ENCODE results near the gene TBC1D14.

The TBC1D14 gene

GRCh38 chr4:6909113-6909969 lies at the start of gene TBC1D14:
TSS of gene TBC1D14 (plus strand) at chr4:6909826. CDS start at chr4:6923390, 13,564 bp downstream.
- TF ChIP-seq CTCF (IDR thresholded peaks at IDR 0.05; ENCODE audit: unreplicated experiment in 3 of 3) = peak in 1 of 3 experiments; percentile 38
- H3K4me3 Mint-ChIP-seq = peak within 1 kb of the TSS; percentile 94 to 98 (median 97)

GRCh38 chr4:6868386-6868785 lies 41.2 kb upstream of the TBC1D14 start:
- Mint-ChIP-seq H3K4me1 (no peaks in the 10 kb centered on the region), H3K27me3 (ENCODE audit: low read depth) (no peaks in the 10 kb centered on the region), H3K27ac (no peak overlapping the region), H3K36me3 (ENCODE audit: low read depth) (peaks cover 62% of the 10 kb centered on the region), H3K9me3 (no peaks in the 10 kb centered on the region), H3K4me3 (no peak overlapping the region)
- no peak for TF ChIP-seq CTCF (IDR thresholded peaks at IDR 0.05; ENCODE audit: unreplicated experiment in 3 of 3)

More at GRCh38 chr4:6909113-6909969, at the start of gene TBC1D14:
- H3K36me3 Mint-ChIP-seq (ENCODE audit: low read depth) = no peaks in the 10 kb centered on the region
- no peaks in the 10 kb centered on the region for H3K9me3 Mint-ChIP-seq
- H3K27me3 Mint-ChIP-seq (ENCODE audit: low read depth) = peaks cover 9% of the 10 kb centered on the region
- H3K27ac Mint-ChIP-seq = peak within 1 kb of the TSS; percentile 93 to 95 (median 93)
- peaks cover 46% of the 10 kb centered on the region for H3K4me1 Mint-ChIP-seq

GRCh38 chr4:6869944-6870343 lies 39.7 kb upstream of the TBC1D14 start:
- Mint-ChIP-seq H3K27ac (no peak overlapping the region), H3K36me3 (ENCODE audit: low read depth) (peaks cover 57% of the 10 kb centered on the region), H3K4me3 (no peak overlapping the region), H3K9me3 (no peaks in the 10 kb centered on the region), H3K27me3 (ENCODE audit: low read depth) (no peaks in the 10 kb centered on the region), H3K4me1 (no peaks in the 10 kb centered on the region)
- no peak for TF ChIP-seq CTCF (IDR thresholded peaks at IDR 0.05; ENCODE audit: unreplicated experiment in 3 of 3)

GRCh38 chr4:6873291-6873690 lies 36.3 kb upstream of the TBC1D14 start:
- Mint-ChIP-seq H3K4me1 (no peaks in the 10 kb centered on the region), H3K27me3 (ENCODE audit: low read depth) (no peaks in the 10 kb centered on the region), H3K27ac (no peak overlapping the region), H3K4me3 (no peak overlapping the region), H3K9me3 (no peaks in the 10 kb centered on the region), H3K36me3 (ENCODE audit: low read depth) (peaks cover 57% of the 10 kb centered on the region)
- TF ChIP-seq CTCF (IDR thresholded peaks at IDR 0.05; ENCODE audit: unreplicated experiment in 3 of 3) = no peak

- peak; percentile 66 to 70 (median 67) for TF ChIP-seq CTCF (IDR thresholded peaks at IDR 0.05; ENCODE audit: unreplicated experiment in 3 of 3)
- no peaks in the 10 kb centered on the region for H3K27me3 Mint-ChIP-seq (ENCODE audit: low read depth)
Measured at GRCh38 chr4:6873792-6874461, 35.7 kb upstream of the TBC1D14 start.

More at GRCh38 chr4:6873792-6874461, 35.7 kb upstream of the TBC1D14 start:
- no peaks in the 10 kb centered on the region for H3K9me3 Mint-ChIP-seq
- H3K36me3 Mint-ChIP-seq (ENCODE audit: low read depth) = peaks cover 57% of the 10 kb centered on the region
- no peak overlapping the region for H3K4me3 Mint-ChIP-seq
- H3K4me1 Mint-ChIP-seq = no peaks in the 10 kb centered on the region
- no peak overlapping the region for H3K27ac Mint-ChIP-seq
